ENCODE data around the gene CCNB3. TPM values are rescaled to one million over a fixed set of nuclear protein-coding genes. Genes with fewer than 3 reads are reported as not detected.

The CCNB3 gene, protein sequence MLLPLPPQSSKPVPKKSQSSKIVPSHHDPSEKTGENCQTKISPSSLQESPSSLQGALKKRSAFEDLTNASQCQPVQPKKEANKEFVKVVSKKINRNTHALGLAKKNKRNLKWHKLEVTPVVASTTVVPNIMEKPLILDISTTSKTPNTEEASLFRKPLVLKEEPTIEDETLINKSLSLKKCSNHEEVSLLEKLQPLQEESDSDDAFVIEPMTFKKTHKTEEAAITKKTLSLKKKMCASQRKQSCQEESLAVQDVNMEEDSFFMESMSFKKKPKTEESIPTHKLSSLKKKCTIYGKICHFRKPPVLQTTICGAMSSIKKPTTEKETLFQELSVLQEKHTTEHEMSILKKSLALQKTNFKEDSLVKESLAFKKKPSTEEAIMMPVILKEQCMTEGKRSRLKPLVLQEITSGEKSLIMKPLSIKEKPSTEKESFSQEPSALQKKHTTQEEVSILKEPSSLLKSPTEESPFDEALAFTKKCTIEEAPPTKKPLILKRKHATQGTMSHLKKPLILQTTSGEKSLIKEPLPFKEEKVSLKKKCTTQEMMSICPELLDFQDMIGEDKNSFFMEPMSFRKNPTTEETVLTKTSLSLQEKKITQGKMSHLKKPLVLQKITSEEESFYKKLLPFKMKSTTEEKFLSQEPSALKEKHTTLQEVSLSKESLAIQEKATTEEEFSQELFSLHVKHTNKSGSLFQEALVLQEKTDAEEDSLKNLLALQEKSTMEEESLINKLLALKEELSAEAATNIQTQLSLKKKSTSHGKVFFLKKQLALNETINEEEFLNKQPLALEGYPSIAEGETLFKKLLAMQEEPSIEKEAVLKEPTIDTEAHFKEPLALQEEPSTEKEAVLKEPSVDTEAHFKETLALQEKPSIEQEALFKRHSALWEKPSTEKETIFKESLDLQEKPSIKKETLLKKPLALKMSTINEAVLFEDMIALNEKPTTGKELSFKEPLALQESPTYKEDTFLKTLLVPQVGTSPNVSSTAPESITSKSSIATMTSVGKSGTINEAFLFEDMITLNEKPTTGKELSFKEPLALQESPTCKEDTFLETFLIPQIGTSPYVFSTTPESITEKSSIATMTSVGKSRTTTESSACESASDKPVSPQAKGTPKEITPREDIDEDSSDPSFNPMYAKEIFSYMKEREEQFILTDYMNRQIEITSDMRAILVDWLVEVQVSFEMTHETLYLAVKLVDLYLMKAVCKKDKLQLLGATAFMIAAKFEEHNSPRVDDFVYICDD (N-terminal part only)
- 0.35 and 0.39 TPM in 2 replicates for total RNA-seq (2021)
- long read RNA-seq, partial matches to known transcripts = 1 of 1 reads
- long read RNA-seq, other reads (novel, unspliced or antisense) = 0 of 1 reads

DNA sequence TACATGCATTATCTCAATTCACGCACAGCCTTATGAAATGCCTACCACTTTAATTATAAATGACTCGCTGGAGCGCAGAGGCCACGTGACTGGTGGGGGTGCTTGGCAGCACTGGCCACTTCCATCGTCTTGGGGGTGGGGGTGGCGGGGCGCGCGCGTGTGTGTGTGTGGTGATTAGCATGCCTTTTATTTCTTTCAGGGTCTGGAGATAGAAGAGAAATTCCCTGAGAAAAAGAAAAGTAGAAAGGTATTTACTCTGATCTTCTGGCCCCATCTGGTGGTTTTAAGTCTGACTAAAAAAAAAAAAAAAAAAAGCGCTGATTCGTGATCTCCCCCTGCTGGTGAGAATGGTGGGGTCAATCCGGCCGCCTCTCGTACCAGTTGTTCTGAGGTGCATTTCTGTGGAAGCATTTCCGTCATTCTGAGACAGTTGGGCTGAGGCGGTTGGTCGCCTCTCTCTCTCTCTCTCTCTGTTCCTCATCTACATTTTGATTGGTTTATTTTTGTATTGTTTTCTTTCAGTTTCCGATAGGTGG is at the start of gene CCNB3:
Gene CCNB3 (plus strand): TSS at position 402 of the 536 bp plus-strand sequence. CDS start 80,399 bp downstream, outside the sequence.
- Histone ChIP-seq H2BK15ac (ENCODE audit: low read depth, low read length) (no peak within 1 kb of the TSS), H3K27ac (ENCODE audit: insufficient read length, low read depth, low read length) (no peak within 1 kb of the TSS), H3K14ac (ENCODE audit: insufficient read depth, low read length) (no peak within 1 kb of the TSS), H2BK12ac (ENCODE audit: insufficient read length, low read depth, low read length) (no peak within 1 kb of the TSS), H3K23me2 (ENCODE audit: insufficient read length, low read depth, low read length, poor library complexity, severe bottlenecking) (no peaks in the 10 kb centered on the region), H4K8ac (replicated peaks; ENCODE audit: insufficient read length, low read depth, low read length) (no peak within 1 kb of the TSS), H3K4me2 (ENCODE audit: insufficient read depth, insufficient read length, low read length) (peak within 1 kb of the TSS; percentile 19), H3K79me2 (ENCODE audit: insufficient read depth, low read length) (no peaks in the 10 kb centered on the region), H2BK20ac (ENCODE audit: low read depth, low read length, poor library complexity, severe bottlenecking) (no peak within 1 kb of the TSS), H3T11ph (ENCODE audit: low read length) (no peak within 1 kb of the TSS), H3K18ac (ENCODE audit: insufficient read length, low read depth, low read length) (no peak within 1 kb of the TSS), H3K79me1 (ENCODE audit: insufficient read depth, low read depth, low read length, poor library complexity, severe bottlenecking) (no peaks in the 10 kb centered on the region), H3K9ac (ENCODE audit: extremely low read depth, insufficient read length, low read length) (no peak within 1 kb of the TSS), H2AFZ (ENCODE audit: low read length) (no peak within 1 kb of the TSS), H2BK5ac (ENCODE audit: insufficient read length, low read length) (no peak within 1 kb of the TSS), H3K4me1 (ENCODE audit: insufficient read depth, low read length) (no peaks in the 10 kb centered on the region; the same call in 1 of the 2 replicates), H3K9me3 (ENCODE audit: control insufficient read depth, low read depth, low read length) (no peaks in the 10 kb centered on the region), H2BK120ac (ENCODE audit: low read depth, low read length, poor library complexity, severe bottlenecking) (no peak within 1 kb of the TSS), H4K91ac (ENCODE audit: insufficient read length, low read depth, low read length) (no peak within 1 kb of the TSS), H3K27me3 (ENCODE audit: insufficient read depth, low read length) (no peaks in the 10 kb centered on the region), H4K20me1 (ENCODE audit: control insufficient read depth, insufficient read depth, insufficient read length) (no peaks in the 10 kb centered on the region), H2AK5ac (ENCODE audit: insufficient read length, low read length) (no peak within 1 kb of the TSS), H3K23ac (ENCODE audit: insufficient read length, low read depth, low read length) (no peak within 1 kb of the TSS), H4K5ac (ENCODE audit: insufficient read length, low read depth, low read length) (no peak within 1 kb of the TSS), H3K56ac (ENCODE audit: insufficient read length, low read depth, low read length) (no peak within 1 kb of the TSS), H3K4ac (ENCODE audit: low read depth, low read length) (no peak within 1 kb of the TSS)
- Mint-ChIP-seq H3K27me3 (ENCODE audit: low read depth) (no peaks in the 10 kb centered on the region), H3K4me1 (peaks cover 3 to 7% of the 10 kb centered on the region in 2 experiments; a peak in 3 of 4 replicates), H3K9me3 (peaks cover 53 to 62% of the 10 kb centered on the region in 2 experiments), H3K36me3 (ENCODE audit: insufficient read depth in 1 of 3, low read depth in 3 of 3) (0 out of 7 replicates have a peak, but pooled peaks cover 0 to 3% (median 0%) of the 10 kb centered on the region in 3 experiments), H3K27ac (peak within 1 kb of the TSS in 2 of 3 experiments; percentile 1 to 77; a peak in 3 of 7 replicates), H3K4me3 (peak within 1 kb of the TSS; percentile 41 to 53)
- peak; percentile 59 for DNase-seq
- WGBS (ENCODE audit: extremely low coverage, insufficient read length, low lambda C conversion rate) = no CpG with 5 or more reads among the region's 19 CpGs
- TF ChIP-seq CTCF (conservative IDR thresholded peaks at IDR 0.05) = peak; percentile 76

Measured in H9 (cell line).